Endodermal cell (in vitro differentiated cells): ENCODE results near the gene FOXQ1. TPM values are rescaled to one million over a fixed set of nuclear protein-coding genes. Genes with fewer than 3 reads are reported as not detected.

Experiments
- DNase-seq: peaks from one replicate; pipeline ENCODE4 v3.0.0-alpha.2; 2017
- H3K27ac ChIP-seq: 2 replicates; pipeline ENCODE4 v1.5.1; 2013; ENCODE audit warnings: mild to moderate bottlenecking, low read depth, low read length, moderate library complexity
- H3K27me3 ChIP-seq: 2 replicates; pipeline ENCODE4 v1.6.1; 2013; ENCODE audit warnings: mild to moderate bottlenecking, low read length, moderate library complexity; ENCODE audit not compliant: insufficient read depth, control insufficient read depth, poor library complexity, severe bottlenecking
- H3K36me3 ChIP-seq: 2 replicates; pipeline ENCODE4 v1.7.0; 2013; ENCODE audit warnings: mild to moderate bottlenecking, low read length, moderate library complexity; ENCODE audit not compliant: control insufficient read depth, insufficient read depth
- H3K4me1 ChIP-seq: one replicate; pipeline ENCODE4 v1.7.0; 2013; ENCODE audit warnings: low read length; ENCODE audit not compliant: control insufficient read depth, insufficient read depth
- H3K4me3 ChIP-seq: 2 replicates; pipeline ENCODE4 v1.5.1; 2013; ENCODE audit warnings: mild to moderate bottlenecking, low read length, moderate library complexity
- H3K9ac ChIP-seq: 2 replicates; pipeline ENCODE4 v1.6.1; 2013; ENCODE audit warnings: mild to moderate bottlenecking, low read length, moderate library complexity; ENCODE audit not compliant: poor library complexity, severe bottlenecking; ENCODE audit errors: extremely low read depth
- H3K9me3 ChIP-seq: 2 replicates; pipeline ENCODE4 v1.6.1; 2013; ENCODE audit warnings: mild to moderate bottlenecking, low read length, moderate library complexity; ENCODE audit not compliant: control insufficient read depth
- H3K27ac Mint-ChIP-seq: 2 replicates; pipeline ENCODE4 v1.8.0; 2020; ENCODE audit warnings: mixed read lengths
- H3K27me3 Mint-ChIP-seq: 2 replicates; pipeline ENCODE4 v1.8.0; 2021; ENCODE audit warnings: mild to moderate bottlenecking, mixed read lengths; ENCODE audit not compliant: insufficient read depth
- H3K36me3 Mint-ChIP-seq: 2 replicates; pipeline ENCODE4 v1.8.0; 2020; ENCODE audit warnings: low read depth, mixed read lengths
- H3K4me1 Mint-ChIP-seq: 2 replicates; pipeline ENCODE4 v1.8.0; 2020; ENCODE audit warnings: mixed read lengths
- H3K4me3 Mint-ChIP-seq: 2 replicates; pipeline ENCODE4 v1.8.0; 2020; ENCODE audit warnings: mild to moderate bottlenecking, moderate library complexity, mixed read lengths
- H3K9me3 Mint-ChIP-seq: 2 replicates; pipeline ENCODE4 v1.8.0; 2020; ENCODE audit warnings: mild to moderate bottlenecking, mixed read lengths
- CTCF ChIP-seq: fragments of 200-600 bp; sonication (generic); conservative IDR thresholded peaks from 2 replicates; pipeline ENCODE4 v1.5.0; 2021; ENCODE audit warnings: antibody characterized with exemption, mild to moderate bottlenecking
- WGBS, 2 experiments: methylation state at CpG; one replicate each; pipeline versions ENCODE4 v1.1.5 to v1.1.7; 2013; ENCODE audit warnings: missing lambda C conversion rate in 2 of 2, mixed read lengths in 1 of 2; ENCODE audit not compliant: insufficient coverage in 1 of 2, insufficient read length in 1 of 2; 5-methylcytosine and 5-hydroxymethylcytosine counted together
- total RNA-seq, 2 donors: library from RNA; stranded (reverse); fragmentation: NEBNext Ultra II Directional in 1 of 2; extraction: Animal tissue kit (Norgen Biotek cat#: 25700) in 1 of 2; gene quantifications; 2 replicates in 1 of 2; 3 replicates in 1 of 2; pipeline ENCODE4 v1.2.1, GENCODE V29; 2021

The FOXQ1 gene
- total RNA-seq, 2 donors from 2014 or later = 7.8 to 41.3 TPM

- WGBS, 2 experiments = 93 to 94% methylated on average over 3 to 7 of the region's 7 CpGs
- Histone ChIP-seq H3K9me3 (peaks cover 16% of the 10 kb centered on the region), H3K36me3 (no peaks in the 10 kb centered on the region), H3K27ac (no peak overlapping the region), H3K9ac (no peak overlapping the region), H3K4me1 (no peaks in the 10 kb centered on the region), H3K27me3 (no peaks in the 10 kb centered on the region), H3K4me3 (no peak overlapping the region)
- Mint-ChIP-seq H3K36me3 (peaks cover 3% of the 10 kb centered on the region), H3K9me3 (peaks cover 10% of the 10 kb centered on the region), H3K27me3 (peaks cover 7% of the 10 kb centered on the region), H3K4me1 (peaks cover 11% of the 10 kb centered on the region), H3K4me3 (no peak overlapping the region), H3K27ac (no peak overlapping the region)
- TF ChIP-seq CTCF = no peak
- DNase-seq = no peak
These were observed 13.0 kb downstream of the FOXQ1 start for GRCh38 chr6:1324936-1325335.

GRCh38 chr6:1325461-1326309, 13.8 kb downstream of the FOXQ1 start:
- peaks cover 7% of the 10 kb centered on the region for H3K27me3 Mint-ChIP-seq
- no peak overlapping the region for H3K27ac Mint-ChIP-seq
- peaks cover 7% of the 10 kb centered on the region for H3K36me3 Mint-ChIP-seq
- H3K4me1 Mint-ChIP-seq = peaks cover 11% of the 10 kb centered on the region
- Histone ChIP-seq H3K27ac (no peak overlapping the region), H3K9ac (no peak overlapping the region), H3K9me3 (peaks cover 23% of the 10 kb centered on the region), H3K27me3 (no peaks in the 10 kb centered on the region), H3K4me1 (no peaks in the 10 kb centered on the region), H3K4me3 (no peak overlapping the region), H3K36me3 (no peaks in the 10 kb centered on the region)
- H3K4me3 Mint-ChIP-seq = no peak overlapping the region
- no peak for TF ChIP-seq CTCF
- H3K9me3 Mint-ChIP-seq = peaks cover 17% of the 10 kb centered on the region
- no peak for DNase-seq
- WGBS, 2 experiments = 91 to 95% methylated on average over 4 to 6 of the region's 6 CpGs

- H3K4me1 ChIP-seq = no peaks in the 10 kb centered on the region
These were observed 14.7 kb downstream of the FOXQ1 start for GRCh38 chr6:1326535-1327121.

More at GRCh38 chr6:1326535-1327121, 14.7 kb downstream of the FOXQ1 start:
- H3K9me3 Mint-ChIP-seq = peaks cover 25% of the 10 kb centered on the region
- DNase-seq = no peak
- H3K36me3 Mint-ChIP-seq = peaks cover 7% of the 10 kb centered on the region
- Histone ChIP-seq H3K9me3 (peaks cover 29% of the 10 kb centered on the region), H3K4me3 (no peak overlapping the region), H3K27ac (no peak overlapping the region), H3K36me3 (no peaks in the 10 kb centered on the region), H3K27me3 (no peaks in the 10 kb centered on the region), H3K9ac (no peak overlapping the region)
- H3K27ac Mint-ChIP-seq = no peak overlapping the region
- peaks cover 11% of the 10 kb centered on the region for H3K4me1 Mint-ChIP-seq
- H3K27me3 Mint-ChIP-seq = peaks cover 7% of the 10 kb centered on the region
- no peak for TF ChIP-seq CTCF
- H3K4me3 Mint-ChIP-seq = no peak overlapping the region
- WGBS, 2 experiments = 86 to 100% methylated on average over 1 to 11 of the region's 11 CpGs
